ENCODE results near the gene ZNRD2. TPM values are rescaled to one million over a fixed set of nuclear protein-coding genes. Genes with fewer than 3 reads are reported as not detected.

The ZNRD2 gene
- polyA plus RNA-seq, 3 donors = 48.5 to 65.1 (median 56.2) TPM

- no peak overlapping the region for H3K4me3 ChIP-seq (replicated peaks in 1 of 3; ENCODE audit: low read depth in 2 of 3, low read length in 3 of 3)
- H3K27ac ChIP-seq (ENCODE audit: low read depth in 1 of 2, low read length in 2 of 2) = no peak overlapping the region
- Mint-ChIP-seq H3K9me3 (no peaks in the 10 kb centered on the region), H3K4me3 (no peak overlapping the region), H3K27me3 (ENCODE audit: low read depth in 3 of 3) (no peaks in the 10 kb centered on the region), H3K27ac (peak overlapping the region in 4 of 7 donors; percentile 10 to 75 (median 20)), H3K36me3 (peaks cover 34 to 70% of the 10 kb centered on the region in 2 donors), H3K4me1 (peaks cover 44% of the 10 kb centered on the region)
- no peak overlapping the region for H2AFZ ChIP-seq (ENCODE audit: insufficient read depth, low read depth, low read length, poor library complexity, severe bottlenecking)
- 80% methylated on average over 19 of the region's 22 CpGs for WGBS (ENCODE audit: insufficient coverage)
- intact Hi-C loops (cut with micrococcal nuclease) = no loop called here
- no peak for DNase-seq
- peaks cover 52 to 57% of the 10 kb centered on the region in 2 donors for H3K36me3 ChIP-seq (replicated peaks in 1 of 2; ENCODE audit: control insufficient read depth in 1 of 2, insufficient read depth in 2 of 2, low read length in 2 of 2)
- no peak overlapping the region for H3K9ac ChIP-seq (ENCODE audit: insufficient read depth, low read length, poor library complexity, severe bottlenecking)
- no peaks in the 10 kb centered on the region for H3K9me3 ChIP-seq (replicated peaks in 1 of 2; ENCODE audit: control insufficient read depth in 1 of 2, insufficient read depth in 1 of 2, low read length in 2 of 2)
- H4K20me1 ChIP-seq (ENCODE audit: insufficient read depth, low read length) = peaks cover 96% of the 10 kb centered on the region
- H3K4me1 ChIP-seq (ENCODE audit: control insufficient read depth in 1 of 2, insufficient read depth in 2 of 2, low read length in 2 of 2) = peaks cover 34 to 52% of the 10 kb centered on the region in 2 donors
- H3K4me2 ChIP-seq (replicated peaks; ENCODE audit: extremely low read depth, low read length, poor library complexity, severe bottlenecking) = no peak overlapping the region
- H3K79me2 ChIP-seq (ENCODE audit: insufficient read depth, low read length) = peaks cover 23% of the 10 kb centered on the region
- H3K27me3 ChIP-seq (ENCODE audit: control insufficient read depth in 2 of 2, insufficient read depth in 2 of 2, low read length in 2 of 2) = no peaks in the 10 kb centered on the region
- no peak for TF ChIP-seq CTCF (IDR thresholded peaks at IDR 0.05)
These were observed 22.7 kb downstream of the ZNRD2 start for GRCh38 chr11:65592858-65593517.

- Histone ChIP-seq H3K36me3 (replicated peaks in 1 of 2; ENCODE audit: control insufficient read depth in 1 of 2, insufficient read depth in 2 of 2, low read length in 2 of 2) (peaks cover 60 to 64% of the 10 kb centered on the region in 2 donors), H2AFZ (ENCODE audit: insufficient read depth, low read depth, low read length, poor library complexity, severe bottlenecking) (no peak overlapping the region), H3K27ac (ENCODE audit: low read depth in 1 of 2, low read length in 2 of 2) (peak overlapping the region in 1 of 2 donors; percentile 7), H3K9ac (ENCODE audit: insufficient read depth, low read length, poor library complexity, severe bottlenecking) (no peak overlapping the region), H3K4me3 (replicated peaks in 1 of 3; ENCODE audit: low read depth in 2 of 3, low read length in 3 of 3) (no peak overlapping the region), H3K4me1 (ENCODE audit: control insufficient read depth in 1 of 2, insufficient read depth in 2 of 2, low read length in 2 of 2) (peaks cover 26 to 44% of the 10 kb centered on the region in 2 donors), H3K79me2 (ENCODE audit: insufficient read depth, low read length) (peaks cover 16% of the 10 kb centered on the region), H3K9me3 (replicated peaks in 1 of 2; ENCODE audit: control insufficient read depth in 1 of 2, insufficient read depth in 1 of 2, low read length in 2 of 2) (no peaks in the 10 kb centered on the region), H3K27me3 (ENCODE audit: control insufficient read depth in 2 of 2, insufficient read depth in 2 of 2, low read length in 2 of 2) (no peaks in the 10 kb centered on the region), H4K20me1 (ENCODE audit: insufficient read depth, low read length) (peaks cover 96% of the 10 kb centered on the region), H3K4me2 (replicated peaks; ENCODE audit: extremely low read depth, low read length, poor library complexity, severe bottlenecking) (no peak overlapping the region)
- no peaks in the 10 kb centered on the region for H3K27me3 Mint-ChIP-seq (ENCODE audit: low read depth in 3 of 3)
- TF ChIP-seq CTCF (IDR thresholded peaks at IDR 0.05) = peak; percentile 82
- WGBS (ENCODE audit: insufficient coverage) = 86% methylated on average over 20 of the region's 26 CpGs
- intact Hi-C loops (cut with micrococcal nuclease) = no loop called here
- DNase-seq = peak in 2 of 3 donors; percentile 40 to 44
- H3K27ac Mint-ChIP-seq = peak overlapping the region; percentile 30 to 75 (median 46)
- H3K4me1 Mint-ChIP-seq = peaks cover 37% of the 10 kb centered on the region
- no peaks in the 10 kb centered on the region for H3K9me3 Mint-ChIP-seq
- no peak overlapping the region for H3K4me3 Mint-ChIP-seq
- peaks cover 39 to 70% of the 10 kb centered on the region in 2 donors for H3K36me3 Mint-ChIP-seq
These were observed 23.5 kb downstream of the ZNRD2 start for GRCh38 chr11:65593518-65594414.
